ENCODE data around the gene APBA2. TPM values are rescaled to one million over a fixed set of nuclear protein-coding genes. Genes with fewer than 3 reads are reported as not detected.

APBA2 gene
- polyA plus RNA-seq, 1 donor (not counting 4 experiments of a cell fraction or from before 2014, with no cell fraction given) = 5.5 TPM

Other genes with a start within 250 kb of the APBA2 start
- 0.05 TPM in 1 of 3 replicates, not detected in the others for gene GOLGA8M, start 173.6 kb upstream of the APBA2 start, polyA plus RNA-seq
- gene GOLGA6L7, start 37.3 kb upstream of the APBA2 start, polyA plus RNA-seq = not detected in 3 replicates